H9 (cell line): ENCODE data around the gene GGT6. TPM values are rescaled to one million over a fixed set of nuclear protein-coding genes. Genes with fewer than 3 reads are reported as not detected.

Source experiments
- DNase-seq: peaks from one replicate; pipeline ENCODE4 v3.0.0-alpha.2; 2017
- H2AFZ ChIP-seq: one replicate; pipeline ENCODE4 v1.6.1; 2013; ENCODE audit warnings: mild to moderate bottlenecking, low read length, control low read depth, moderate library complexity
- H2AK5ac ChIP-seq: 2 replicates; pipeline ENCODE4 v1.6.1; 2013; ENCODE audit warnings: low read length, control low read depth, mixed read lengths; ENCODE audit not compliant: insufficient read length
- H2BK120ac ChIP-seq: one replicate; pipeline ENCODE4 v1.6.1; 2013; ENCODE audit warnings: low read depth, mild to moderate bottlenecking, low read length, control low read depth, inconsistent platforms; ENCODE audit not compliant: poor library complexity, severe bottlenecking
- H2BK12ac ChIP-seq: 2 replicates; pipeline ENCODE4 v1.6.1; 2013; ENCODE audit warnings: low read length, control low read depth, mixed read lengths, low read depth; ENCODE audit not compliant: insufficient read length
- H2BK15ac ChIP-seq: 2 replicates; pipeline ENCODE4 v1.6.1; 2013; ENCODE audit warnings: low read depth, low read length, control low read depth
- H2BK20ac ChIP-seq: one replicate; pipeline ENCODE4 v1.6.1; 2013; ENCODE audit warnings: low read depth, mild to moderate bottlenecking, low read length, control low read depth, inconsistent platforms; ENCODE audit not compliant: poor library complexity, severe bottlenecking
- H2BK5ac ChIP-seq: 2 replicates; pipeline ENCODE4 v1.6.1; 2013; ENCODE audit warnings: low read length, control low read depth, mixed read lengths; ENCODE audit not compliant: insufficient read length
- H3K14ac ChIP-seq: 2 replicates; pipeline ENCODE4 v1.6.1; 2013; ENCODE audit warnings: low read length, control low read depth; ENCODE audit not compliant: insufficient read depth
- H3K18ac ChIP-seq: 2 replicates; pipeline ENCODE4 v1.6.1; 2013; ENCODE audit warnings: low read depth, mild to moderate bottlenecking, mixed read lengths, low read length, control low read depth; ENCODE audit not compliant: insufficient read length
- H3K23ac ChIP-seq: 2 replicates; pipeline ENCODE4 v1.6.1; 2013; ENCODE audit warnings: low read length, control low read depth, mixed read lengths, low read depth; ENCODE audit not compliant: insufficient read length
- H3K23me2 ChIP-seq: 2 replicates; pipeline ENCODE4 v1.6.1; 2013; ENCODE audit warnings: low read depth, mild to moderate bottlenecking, mixed read lengths, low read length, control low read depth; ENCODE audit not compliant: insufficient read length, poor library complexity, severe bottlenecking
- H3K27ac ChIP-seq: 2 replicates; pipeline ENCODE4 v1.5.1; 2013; ENCODE audit warnings: low read length, control low read depth, mixed read lengths, low read depth; ENCODE audit not compliant: insufficient read length
- H3K27me3 ChIP-seq: 2 replicates; pipeline ENCODE4 v1.6.1; 2013; ENCODE audit warnings: low read length, control low read depth, inconsistent platforms; ENCODE audit not compliant: insufficient read depth
- H3K4ac ChIP-seq: 2 replicates; pipeline ENCODE4 v1.6.1; 2013; ENCODE audit warnings: low read depth, mild to moderate bottlenecking, control low read depth, inconsistent platforms, low read length, moderate library complexity
- H3K4me1 ChIP-seq: 2 replicates; pipeline ENCODE4 v1.6.1; 2013; ENCODE audit warnings: low read length, control low read depth, inconsistent platforms; ENCODE audit not compliant: insufficient read depth
- H3K4me2 ChIP-seq: 2 replicates; pipeline ENCODE4 v1.6.1; 2013; ENCODE audit warnings: low read length, control low read depth, mixed read lengths; ENCODE audit not compliant: insufficient read length, insufficient read depth
- H3K56ac ChIP-seq: 2 replicates; pipeline ENCODE4 v1.6.1; 2013; ENCODE audit warnings: low read depth, mild to moderate bottlenecking, mixed read lengths, low read length, control low read depth; ENCODE audit not compliant: insufficient read length
- H3K79me1 ChIP-seq: 2 replicates; pipeline ENCODE4 v1.6.1; 2013; ENCODE audit warnings: low read depth, mild to moderate bottlenecking, moderate library complexity, low read length, control low read depth, inconsistent platforms; ENCODE audit not compliant: insufficient read depth, poor library complexity, severe bottlenecking
- H3K79me2 ChIP-seq: 2 replicates; pipeline ENCODE4 v1.6.1; 2013; ENCODE audit warnings: low read length, control low read depth, inconsistent platforms; ENCODE audit not compliant: insufficient read depth
- H3K9ac ChIP-seq: 2 replicates; pipeline ENCODE4 v1.6.1; 2013; ENCODE audit warnings: low read length, control low read depth, mixed read lengths; ENCODE audit not compliant: insufficient read length; ENCODE audit errors: extremely low read depth
- H3K9me3 ChIP-seq: one replicate; pipeline ENCODE4 v1.6.1; 2013; ENCODE audit warnings: low read depth, low read length, inconsistent platforms; ENCODE audit not compliant: control insufficient read depth
- H3T11ph ChIP-seq: one replicate; pipeline ENCODE4 v1.6.1; 2013; ENCODE audit warnings: mild to moderate bottlenecking, low read length, control low read depth, inconsistent platforms
- H4K20me1 ChIP-seq: one replicate; pipeline ENCODE4 v1.6.1; 2013; ENCODE audit not compliant: control insufficient read depth, insufficient read length, insufficient read depth
- H4K5ac ChIP-seq: 2 replicates; pipeline ENCODE4 v1.6.1; 2013; ENCODE audit warnings: low read depth, mild to moderate bottlenecking, mixed read lengths, low read length, control low read depth; ENCODE audit not compliant: insufficient read length
- H4K8ac ChIP-seq: replicated peaks from 2 replicates; pipeline ENCODE4 v1.6.1; 2013; ENCODE audit warnings: low read length, control low read depth, mixed read lengths, low read depth; ENCODE audit not compliant: insufficient read length
- H4K91ac ChIP-seq: 2 replicates; pipeline ENCODE4 v1.6.1; 2013; ENCODE audit warnings: low read depth, mild to moderate bottlenecking, moderate library complexity, mixed read lengths, low read length, control low read depth; ENCODE audit not compliant: insufficient read length
- H3K27ac Mint-ChIP-seq, 3 experiments: 2 replicates in 2 of 3; 3 replicates in 1 of 3; pipeline ENCODE4 v1.8.0; 2020 to 2021; ENCODE audit warnings: mixed read lengths in 3 of 3, mild to moderate bottlenecking in 1 of 3, moderate library complexity in 1 of 3
- H3K27me3 Mint-ChIP-seq: 2 replicates; pipeline ENCODE4 v1.8.0; 2021; ENCODE audit warnings: low read depth, mild to moderate bottlenecking, moderate library complexity, mixed read lengths
- H3K36me3 Mint-ChIP-seq, 3 experiments: 2 replicates in 2 of 3; 3 replicates in 1 of 3; pipeline ENCODE4 v1.8.0; 2020 to 2021; ENCODE audit warnings: low read depth in 3 of 3, mixed read lengths in 3 of 3; ENCODE audit not compliant: insufficient read depth in 1 of 3
- H3K4me1 Mint-ChIP-seq, 2 experiments: 2 replicates each; pipeline ENCODE4 v1.8.0; 2020; ENCODE audit warnings: mixed read lengths in 2 of 2
- H3K4me3 Mint-ChIP-seq, 2 experiments: 2 replicates in 1 of 2; 3 replicates in 1 of 2; pipeline ENCODE4 v1.8.0; 2020 to 2021; ENCODE audit warnings: mild to moderate bottlenecking in 2 of 2, mixed read lengths in 2 of 2, moderate library complexity in 1 of 2
- H3K9me3 Mint-ChIP-seq, 2 experiments: 2 replicates in 1 of 2; 3 replicates in 1 of 2; pipeline ENCODE4 v1.8.0; 2020; ENCODE audit warnings: mild to moderate bottlenecking in 2 of 2, mixed read lengths in 2 of 2, moderate library complexity in 1 of 2
- WGBS: extraction: QIAGEN DNeasy Blood & Tissue Kit; methylation state at CpG from one replicate; pipeline ENCODE4 v1.1.7; 2013; ENCODE audit warnings: missing lambda C conversion rate, low lambda C conversion rate, mixed read lengths; ENCODE audit not compliant: insufficient read length; ENCODE audit errors: extremely low coverage; 5-methylcytosine and 5-hydroxymethylcytosine counted together
- total RNA-seq: library from RNA; stranded (reverse); gene quantifications from 2 replicates; pipeline ENCODE4 v1.2.1, GENCODE V29; 2021
- TF ChIP-seq, protein P1 (sequence below): fragments of 200-600 bp; sonication (generic); conservative IDR thresholded peaks from 3 replicates; pipeline ENCODE4 v1.8.0; 2021; ENCODE audit warnings: antibody characterized with exemption, mild to moderate bottlenecking

The GGT6 gene
- total RNA-seq, 1 experiment from 2014 or later: 0.17 TPM

DNA sequence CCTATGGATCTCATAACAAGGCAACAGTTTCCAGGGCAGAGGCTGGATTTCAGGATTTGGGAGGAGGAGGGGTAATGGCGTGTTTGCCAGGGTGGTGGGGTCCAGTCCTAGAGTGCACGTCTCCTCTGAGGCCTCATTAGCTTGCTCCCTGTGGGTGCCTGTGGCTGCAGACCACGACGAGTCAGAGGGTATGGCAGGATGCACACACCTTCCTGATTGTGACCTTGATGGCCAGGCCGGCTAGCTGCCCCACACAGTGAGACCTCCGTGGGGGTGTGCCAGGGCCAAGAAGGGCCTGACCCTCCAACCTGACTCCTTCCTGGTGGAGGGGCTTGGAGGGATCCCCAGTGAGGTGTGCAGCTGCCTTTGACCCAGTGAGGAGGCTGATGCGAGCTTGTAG is 19.9 kb upstream of the GGT6 start:
- H3K36me3 Mint-ChIP-seq: peaks cover 0 to 6% (median 0%) of the 10 kb centered on the region in 3 experiments; a peak in 1 of 7 replicates
- no peak overlapping the region for H2AK5ac ChIP-seq
- H2BK120ac ChIP-seq: no peak overlapping the region
- H2BK15ac ChIP-seq: no peak overlapping the region
- H2BK12ac ChIP-seq: no peak overlapping the region
- H3K4me1 ChIP-seq: peaks cover 5% of the 10 kb centered on the region; the same call in 1 of the 2 replicates
- H3K4me1 Mint-ChIP-seq: peaks cover 34 to 52% of the 10 kb centered on the region in 2 experiments
- no peak overlapping the region for H3K27ac ChIP-seq
- no peaks in the 10 kb centered on the region for H3K9me3 ChIP-seq
- H3K9me3 Mint-ChIP-seq: peaks cover 0 to 3% of the 10 kb centered on the region in 2 experiments; a peak in 2 of 5 replicates
- no peak overlapping the region for H3K4ac ChIP-seq
- no peak overlapping the region for H3K27ac Mint-ChIP-seq
- no peak overlapping the region for H2BK20ac ChIP-seq
- peaks cover 10% of the 10 kb centered on the region for H3K23me2 ChIP-seq
- no peak overlapping the region for H4K91ac ChIP-seq
- H2AFZ ChIP-seq: no peak overlapping the region
- no peak overlapping the region for H3K4me2 ChIP-seq
- no peaks in the 10 kb centered on the region for H3K79me1 ChIP-seq
- TF ChIP-seq, protein P1, sequence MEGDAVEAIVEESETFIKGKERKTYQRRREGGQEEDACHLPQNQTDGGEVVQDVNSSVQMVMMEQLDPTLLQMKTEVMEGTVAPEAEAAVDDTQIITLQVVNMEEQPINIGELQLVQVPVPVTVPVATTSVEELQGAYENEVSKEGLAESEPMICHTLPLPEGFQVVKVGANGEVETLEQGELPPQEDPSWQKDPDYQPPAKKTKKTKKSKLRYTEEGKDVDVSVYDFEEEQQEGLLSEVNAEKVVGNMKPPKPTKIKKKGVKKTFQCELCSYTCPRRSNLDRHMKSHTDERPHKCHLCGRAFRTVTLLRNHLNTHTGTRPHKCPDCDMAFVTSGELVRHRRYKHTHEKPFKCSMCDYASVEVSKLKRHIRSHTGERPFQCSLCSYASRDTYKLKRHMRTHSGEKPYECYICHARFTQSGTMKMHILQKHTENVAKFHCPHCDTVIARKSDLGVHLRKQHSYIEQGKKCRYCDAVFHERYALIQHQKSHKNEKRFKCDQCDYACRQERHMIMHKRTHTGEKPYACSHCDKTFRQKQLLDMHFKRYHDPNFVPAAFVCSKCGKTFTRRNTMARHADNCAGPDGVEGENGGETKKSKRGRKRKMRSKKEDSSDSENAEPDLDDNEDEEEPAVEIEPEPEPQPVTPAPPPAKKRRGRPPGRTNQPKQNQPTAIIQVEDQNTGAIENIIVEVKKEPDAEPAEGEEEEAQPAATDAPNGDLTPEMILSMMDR: no peak
- peaks cover 20% of the 10 kb centered on the region; the same call in 1 of the 2 replicates for H3K27me3 ChIP-seq
- peak overlapping the region; percentile 11 for H3K18ac ChIP-seq
- no CpG with 5 or more reads among the region's 7 CpGs for whole genome bisulfite sequencing
- H3K27me3 Mint-ChIP-seq: peaks cover 41% of the 10 kb centered on the region
- H2BK5ac ChIP-seq: no peak overlapping the region
- no peak overlapping the region for H3K9ac ChIP-seq
- no peaks in the 10 kb centered on the region for H4K20me1 ChIP-seq
- DNase-seq: no peak
- H3K79me2 ChIP-seq: no peaks in the 10 kb centered on the region
- no peak overlapping the region for H3K4me3 Mint-ChIP-seq
- no peak overlapping the region for H3K14ac ChIP-seq
- H3T11ph ChIP-seq: no peak overlapping the region
- no peak overlapping the region for H3K56ac ChIP-seq
- no peak overlapping the region for H3K23ac ChIP-seq
- H4K8ac ChIP-seq: no peak overlapping the region
- no peak overlapping the region for H4K5ac ChIP-seq
